GM12801 (cell line): Measurements from ENCODE around the gene KDM1B.

ENCODE experiments used
- CTCF ChIP-seq: IDR thresholded peaks from one replicate; pipeline ENCODE4 v1.5.1; 2011; ENCODE audit warnings: control low read depth; ENCODE audit not compliant: insufficient read length; ENCODE audit errors: extremely low read depth

Gene KDM1B

GRCh38 chr6:18264219-18264922 lies 109.1 kb downstream of the KDM1B start, which contains the start of gene DEK:
Gene DEK, minus strand, starts transcription at chr6:18264530. Its CDS starts 543 bp downstream, at chr6:18263987.
- no peak for TF ChIP-seq CTCF

GRCh38 chr6:18264923-18265377 lies 109.7 kb downstream of the KDM1B start:
- no peak for TF ChIP-seq CTCF

GRCh38 chr6:18265787-18266522 lies 110.7 kb downstream of the KDM1B start:
- no peak for TF ChIP-seq CTCF

- TF ChIP-seq CTCF, result no peak
These were observed 111.3 kb downstream of the KDM1B start for GRCh38 chr6:18266523-18266912.

GRCh38 chr6:18268066-18268465 lies 112.8 kb downstream of the KDM1B start:
- no peak for TF ChIP-seq CTCF

- TF ChIP-seq CTCF, result no peak
These were observed 114.0 kb downstream of the KDM1B start for GRCh38 chr6:18269253-18269652.

GRCh38 chr6:18269717-18270116 lies 114.5 kb downstream of the KDM1B start:
- no peak for TF ChIP-seq CTCF
